Measurements from ENCODE around the gene ICE2.

The ICE2 gene

DNA sequence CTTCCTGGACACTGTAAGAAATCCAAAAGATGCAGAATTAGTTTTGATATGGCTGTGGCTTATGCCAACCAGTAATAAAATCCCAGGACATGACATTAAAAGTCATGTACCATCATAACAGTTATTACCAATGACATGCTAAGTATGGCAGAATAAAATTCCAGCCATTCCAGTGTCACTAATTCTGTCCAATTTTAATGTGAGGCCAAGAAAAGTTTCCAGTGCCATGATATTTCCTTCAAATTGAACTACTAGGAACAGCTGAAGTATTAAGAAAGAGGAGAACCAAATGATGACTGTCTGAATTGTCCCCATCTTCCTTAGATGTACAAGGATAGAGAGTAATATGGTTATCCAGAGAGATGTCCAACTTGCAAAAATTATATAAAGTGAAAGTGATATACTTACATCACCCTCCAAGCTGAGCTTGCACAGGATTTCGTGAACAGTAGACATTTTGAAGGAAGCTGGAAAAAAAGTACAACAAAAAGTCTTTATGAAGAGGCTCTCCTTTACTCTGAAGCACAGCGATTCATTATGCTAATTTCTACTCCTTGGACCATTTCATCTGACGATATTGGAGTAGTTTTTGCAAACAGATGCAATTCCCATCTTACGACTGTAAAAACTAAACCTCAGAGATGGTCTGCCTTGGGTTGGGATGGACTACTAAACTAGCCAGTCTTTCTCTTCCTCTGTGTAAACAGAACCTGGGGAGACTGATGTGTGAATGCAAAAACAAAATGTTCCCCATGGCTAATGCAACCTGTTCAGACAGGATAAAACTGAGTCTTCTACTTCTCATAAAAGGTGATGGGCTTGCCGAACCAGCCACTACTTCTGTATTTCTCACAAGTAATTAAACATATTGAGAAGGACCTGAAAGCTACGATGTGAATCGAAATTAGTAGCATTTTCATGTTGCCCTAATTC is 93.1 kb downstream of the ICE2 start:
- DNase-seq: no peak

DNA sequence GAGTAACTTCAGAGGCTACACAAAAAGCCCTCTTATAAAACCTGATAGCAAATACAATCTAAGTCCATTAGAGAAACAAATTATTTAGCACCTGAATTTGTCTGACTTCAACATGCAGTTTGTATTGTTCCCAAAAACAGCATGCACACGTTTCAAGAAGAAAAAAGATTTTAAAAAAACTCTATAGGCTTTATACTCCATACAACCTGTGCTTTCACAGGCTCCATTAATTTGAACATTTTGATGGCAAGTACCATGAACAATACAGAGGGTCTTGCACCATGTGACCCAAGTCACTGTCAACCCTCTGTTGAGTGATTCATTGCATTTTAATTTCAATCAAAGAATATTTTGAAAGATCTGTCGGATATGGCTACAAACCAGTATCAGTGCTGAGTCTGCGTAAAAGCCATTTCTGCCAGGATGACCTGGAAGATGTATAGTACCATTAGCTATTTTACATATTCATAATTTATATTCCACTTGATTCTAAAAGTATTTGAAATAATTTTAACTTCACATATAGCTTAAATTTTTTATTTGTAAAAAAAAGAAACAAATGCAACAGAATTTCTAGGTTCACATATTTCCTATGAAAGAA is 94.3 kb downstream of the ICE2 start:
- DNase-seq: no peak

DNA sequence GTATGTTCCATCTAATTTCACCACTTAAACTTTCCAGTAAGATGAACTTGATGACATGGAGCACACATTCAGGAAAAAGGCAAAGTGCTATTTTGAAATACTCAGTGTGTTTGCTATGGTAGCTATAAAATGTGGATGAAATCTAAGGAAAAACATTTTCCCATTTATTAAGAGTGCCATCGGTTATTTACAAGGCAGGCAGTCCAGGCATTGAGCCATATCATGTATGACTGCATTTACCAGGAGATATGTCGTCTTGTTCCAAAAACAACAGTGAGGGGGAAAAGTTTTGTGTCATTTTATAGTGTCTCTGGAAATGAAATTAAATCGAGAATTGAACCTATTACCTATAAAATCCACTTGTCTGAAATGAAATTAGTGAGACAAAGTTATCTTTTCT is 94.9 kb downstream of the ICE2 start:
- DNase-seq: no peak

DNA sequence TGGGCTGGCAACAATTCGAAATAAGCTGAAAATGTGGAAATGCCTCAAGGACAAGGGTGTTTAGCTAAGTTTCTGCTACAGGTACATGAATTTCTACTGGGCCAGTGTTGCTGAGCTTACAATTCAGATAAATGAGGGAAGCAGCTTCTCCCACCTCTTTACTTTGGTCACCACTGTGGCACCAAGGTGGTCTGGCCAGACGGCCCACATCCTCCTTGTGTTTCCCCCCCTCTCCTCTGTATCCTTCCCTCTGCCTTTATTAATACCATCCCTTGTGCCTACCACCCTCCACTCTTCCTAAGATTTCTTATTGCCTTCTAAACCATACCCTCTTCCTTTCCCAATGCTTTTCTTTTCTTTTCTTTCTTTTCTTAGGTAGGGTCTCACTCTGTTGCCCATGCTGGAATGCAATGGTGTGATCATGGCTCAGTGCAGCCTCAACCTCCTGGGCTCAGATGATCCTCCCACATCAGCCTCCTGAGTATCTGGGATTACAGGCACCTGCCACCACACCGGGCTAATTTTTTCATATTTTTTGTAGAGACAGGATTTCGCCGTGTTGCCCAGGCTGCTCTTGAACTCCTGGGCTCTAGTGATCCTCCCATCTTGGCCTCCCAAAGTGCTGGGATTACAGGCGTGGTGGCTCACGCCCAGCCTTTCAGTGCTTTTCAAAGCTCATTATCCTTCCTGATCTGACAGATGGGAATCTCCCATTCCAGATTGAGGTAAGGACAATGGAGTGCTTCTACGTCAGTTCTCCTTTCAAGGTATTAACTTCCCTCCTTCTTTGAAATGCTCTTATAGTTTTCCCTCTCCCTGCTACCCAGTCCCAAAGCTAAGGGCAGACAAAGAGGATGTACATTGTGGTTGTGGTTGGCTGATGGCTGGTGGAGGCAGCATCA is 95.9 kb downstream of the ICE2 start:
- no peak for DNase-seq

DNA sequence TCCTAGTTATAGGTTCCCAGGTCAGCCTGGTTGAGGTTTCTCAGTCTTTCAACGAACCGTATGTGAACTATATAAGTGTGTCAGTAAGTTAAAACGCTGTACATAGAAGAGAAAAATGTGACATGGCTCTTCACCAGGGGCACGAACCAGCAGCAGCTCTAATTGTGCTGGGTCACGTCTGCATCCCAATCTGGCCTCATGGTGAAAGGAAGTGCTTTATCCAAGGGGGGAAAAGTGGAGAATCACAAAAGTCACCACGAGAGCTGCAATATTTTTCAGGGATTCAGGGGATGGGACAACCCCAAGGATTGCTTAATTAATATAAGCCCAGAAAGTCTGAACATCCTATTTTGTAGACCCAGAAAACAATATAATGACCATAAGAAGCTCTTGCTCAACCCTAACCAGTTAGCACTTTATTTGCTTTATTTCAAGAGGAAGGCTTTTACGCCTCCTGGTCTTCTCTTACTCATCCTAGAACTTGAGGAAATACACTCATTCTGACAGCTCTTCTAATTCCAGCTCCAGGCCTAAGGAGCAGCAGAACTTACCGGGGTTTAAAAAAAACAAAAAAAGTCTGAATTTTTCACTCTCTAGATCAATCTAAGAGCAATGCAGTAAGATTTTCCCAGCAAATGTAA is 97.7 kb downstream of the ICE2 start:
- no peak for DNase-seq

DNA sequence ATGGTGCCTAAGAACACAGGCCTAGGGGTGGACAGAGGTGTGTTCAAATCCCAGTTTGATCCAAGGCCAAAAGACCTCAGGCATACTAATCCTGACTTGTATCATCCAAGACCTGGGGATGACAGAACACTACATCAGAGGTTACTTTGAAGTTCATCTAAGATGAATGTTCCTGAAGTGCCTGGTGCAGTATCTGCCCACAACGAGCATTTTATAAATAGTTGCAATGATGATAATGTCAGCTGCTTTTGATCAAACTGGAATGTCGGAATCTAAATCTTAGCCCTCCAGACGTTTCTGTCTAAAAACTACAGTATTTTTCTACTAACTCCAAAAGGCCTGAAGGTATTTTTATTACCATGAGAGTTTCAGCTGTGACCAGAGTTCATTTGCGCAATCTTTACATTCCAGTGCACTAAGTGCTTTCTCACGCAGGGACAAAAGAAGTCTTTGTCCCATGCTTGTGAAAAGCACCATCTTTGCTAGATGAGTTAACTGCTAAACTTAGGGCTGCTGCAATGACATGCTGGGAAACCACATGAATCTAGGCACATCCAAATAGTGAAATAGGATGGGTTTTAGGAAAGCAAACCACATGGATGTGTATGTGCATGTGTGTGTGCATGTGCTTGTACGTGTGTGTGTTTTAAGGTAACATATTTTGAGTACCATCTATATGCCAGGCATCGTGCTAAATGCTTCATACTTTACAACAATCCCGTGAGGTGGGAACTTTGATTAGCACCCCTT is 99.2 kb downstream of the ICE2 start:
- DNase-seq: no peak

DNA sequence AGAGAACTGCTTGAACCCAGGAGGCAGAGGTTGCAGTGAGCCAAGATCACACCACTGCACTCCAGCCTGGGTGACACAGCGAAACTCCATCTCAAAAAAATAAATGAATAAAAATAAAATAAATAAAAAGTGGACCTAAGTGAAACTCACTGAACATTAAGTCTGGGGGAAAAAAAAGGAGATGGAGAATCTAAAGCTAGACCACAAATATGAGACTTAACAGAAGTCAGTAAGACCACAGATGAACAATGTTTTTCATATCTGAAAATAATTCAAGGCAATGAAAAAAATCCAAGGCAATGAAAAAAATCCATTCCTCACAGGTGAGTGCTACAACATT is 99.8 kb downstream of the ICE2 start:
- no peak for DNase-seq

DNA sequence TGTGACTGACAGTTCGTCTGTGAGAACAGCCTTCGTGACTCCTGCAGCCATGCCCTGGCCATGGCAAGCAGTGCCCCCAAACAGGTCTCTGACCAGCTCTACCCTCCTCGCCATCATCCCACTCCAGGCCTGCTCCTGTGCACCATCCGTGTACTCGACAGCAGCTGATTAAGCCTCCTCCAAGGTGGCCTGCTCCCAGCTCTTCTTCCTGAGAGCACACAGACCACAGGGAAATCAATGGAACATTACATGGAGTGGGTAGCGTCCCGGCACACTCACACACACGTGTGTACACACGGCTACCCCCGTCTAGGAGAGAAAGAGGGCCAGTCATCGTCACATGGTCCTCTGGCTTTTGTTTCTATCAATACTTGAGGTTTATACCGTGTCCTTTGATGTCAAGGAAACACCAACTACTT is 102.3 kb downstream of the ICE2 start:
- DNase-seq: no peak

DNA sequence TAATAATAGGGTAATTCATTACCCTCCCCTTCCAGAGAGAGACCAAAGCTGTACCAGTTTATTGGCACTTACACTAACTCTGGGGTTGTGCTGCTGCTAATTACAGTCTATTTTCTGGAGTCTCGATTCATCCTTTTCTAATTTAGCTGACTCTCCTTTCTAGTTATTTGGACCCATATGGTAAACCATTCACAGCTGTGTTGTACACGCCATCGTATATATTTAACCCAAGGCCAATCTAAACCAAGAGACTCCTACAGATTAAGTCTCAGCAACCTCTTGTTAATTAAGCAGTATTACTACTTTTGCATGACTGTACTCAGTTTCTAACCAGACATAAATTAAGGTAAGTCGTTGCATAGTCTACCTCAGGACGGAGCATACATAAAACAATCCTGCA is 103.6 kb downstream of the ICE2 start:
- DNase-seq: peak; percentile 39

DNA sequence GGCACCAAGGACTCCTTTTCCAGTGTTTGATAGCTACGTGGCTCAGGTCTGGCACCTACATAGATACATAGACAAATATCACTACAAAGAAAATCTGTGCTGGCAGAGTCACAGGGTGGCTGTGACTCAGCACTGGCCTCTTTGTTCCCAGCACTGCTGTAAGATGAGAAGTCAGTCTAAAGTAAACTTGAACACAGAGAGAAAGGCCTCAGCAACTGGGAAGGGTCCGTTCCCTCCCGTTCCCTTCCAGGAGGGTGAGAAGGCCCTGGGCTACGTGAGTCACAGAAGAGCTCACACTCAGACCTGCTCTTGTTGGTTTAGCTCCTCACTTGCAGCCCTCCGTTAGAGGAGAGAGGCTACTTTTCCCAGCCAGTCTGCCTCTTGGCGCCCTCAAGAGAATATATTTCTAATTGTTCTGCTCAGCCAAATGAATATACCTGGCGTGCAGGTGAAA is 104.3 kb downstream of the ICE2 start:
- DNase-seq: no peak

DNA sequence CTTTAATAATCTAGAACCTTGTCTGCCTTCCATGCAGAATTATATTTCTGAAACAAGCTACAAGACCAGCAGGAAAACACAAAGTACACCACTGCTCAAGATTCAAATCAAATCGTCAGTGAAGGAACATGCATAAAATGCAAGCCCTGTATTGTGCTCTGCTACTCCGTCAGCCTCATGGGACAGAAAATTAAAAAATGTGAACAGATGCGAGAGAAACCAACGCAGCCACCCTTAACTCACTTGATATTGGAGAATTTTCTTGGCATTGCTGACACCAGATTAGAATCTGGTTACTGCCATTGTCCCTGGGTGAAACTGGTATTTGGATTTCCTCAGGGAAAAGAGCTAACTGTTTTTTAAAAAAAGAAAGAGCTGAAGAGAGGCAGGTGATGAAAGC is 104.7 kb downstream of the ICE2 start:
- no peak for DNase-seq

DNA sequence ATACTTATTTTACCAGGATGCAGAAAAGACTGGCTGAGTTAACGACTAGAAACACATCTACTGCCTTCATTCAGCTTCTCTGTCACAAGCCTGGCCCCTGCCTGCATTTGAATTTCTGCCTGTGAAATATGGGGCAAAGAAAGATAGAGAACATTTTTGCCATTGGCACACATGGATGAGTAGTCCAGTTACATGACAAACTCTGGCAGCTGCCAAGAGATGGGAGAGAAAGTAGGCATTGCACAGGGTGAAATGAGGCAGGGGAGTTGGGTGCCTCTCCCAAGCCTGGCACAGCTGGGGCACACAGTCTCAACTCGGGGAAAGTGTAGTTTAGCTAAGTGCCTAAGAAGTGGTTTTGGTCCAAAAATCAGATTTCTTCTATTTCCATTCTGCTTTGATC is 105.2 kb downstream of the ICE2 start:
- no peak for DNase-seq

DNA sequence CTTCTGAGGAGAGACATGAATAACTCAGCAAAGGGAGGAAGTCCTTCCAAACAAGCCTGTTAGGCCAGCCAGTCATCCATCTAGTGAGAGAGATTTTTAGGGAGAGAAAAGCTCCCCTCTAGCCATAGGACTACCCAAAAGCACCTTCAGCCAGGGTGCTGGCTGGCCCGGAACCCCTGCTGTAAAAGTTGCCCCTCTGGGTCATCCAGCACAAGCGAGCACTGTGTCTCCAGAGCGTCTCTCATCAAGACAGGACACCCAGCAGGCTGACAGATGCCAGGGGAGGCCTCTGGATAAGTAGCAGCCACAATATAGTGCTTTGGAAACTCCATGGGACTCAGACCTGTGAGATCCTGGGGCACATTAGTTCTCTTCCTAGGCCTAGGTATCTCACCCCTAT is 105.6 kb downstream of the ICE2 start:
- DNase-seq: no peak

DNA sequence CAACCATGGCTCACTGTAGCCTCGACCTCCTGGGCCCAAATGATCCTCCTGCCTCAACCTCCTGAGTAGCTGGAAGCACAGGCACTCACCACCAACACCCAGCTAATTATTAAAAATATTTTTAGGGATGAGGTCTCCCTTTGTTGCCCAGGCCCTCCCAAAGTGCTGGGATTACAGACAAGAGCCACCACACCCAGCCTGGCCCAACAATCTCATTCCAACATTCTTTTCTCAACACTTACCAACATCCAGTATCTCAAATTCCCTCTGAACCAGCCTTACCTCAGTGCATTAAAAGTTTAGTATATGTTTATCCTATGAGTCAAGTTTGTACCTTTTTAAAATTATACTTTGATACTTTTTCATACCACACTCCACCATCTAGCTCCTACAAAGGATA is 106.2 kb downstream of the ICE2 start:
- DNase-seq: no peak

DNA sequence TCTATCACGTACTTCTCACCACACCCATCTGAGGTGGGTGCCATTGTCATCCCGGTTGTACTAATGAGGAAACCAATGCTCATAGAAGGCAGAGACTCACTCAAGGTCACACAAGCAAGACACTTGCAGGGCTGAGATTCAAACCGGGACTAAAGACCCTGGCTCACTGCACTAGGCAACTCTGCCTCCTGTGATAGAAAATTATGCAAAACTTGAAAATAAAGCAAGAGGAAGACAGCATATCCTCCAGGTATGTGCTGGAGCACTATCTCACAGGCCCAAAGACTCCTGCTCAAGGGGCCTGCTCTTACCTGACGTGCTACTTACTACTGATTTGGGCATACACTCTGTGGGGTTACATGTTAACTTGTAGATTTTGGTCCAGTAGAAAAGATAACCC is 106.7 kb downstream of the ICE2 start:
- no peak for DNase-seq

DNA sequence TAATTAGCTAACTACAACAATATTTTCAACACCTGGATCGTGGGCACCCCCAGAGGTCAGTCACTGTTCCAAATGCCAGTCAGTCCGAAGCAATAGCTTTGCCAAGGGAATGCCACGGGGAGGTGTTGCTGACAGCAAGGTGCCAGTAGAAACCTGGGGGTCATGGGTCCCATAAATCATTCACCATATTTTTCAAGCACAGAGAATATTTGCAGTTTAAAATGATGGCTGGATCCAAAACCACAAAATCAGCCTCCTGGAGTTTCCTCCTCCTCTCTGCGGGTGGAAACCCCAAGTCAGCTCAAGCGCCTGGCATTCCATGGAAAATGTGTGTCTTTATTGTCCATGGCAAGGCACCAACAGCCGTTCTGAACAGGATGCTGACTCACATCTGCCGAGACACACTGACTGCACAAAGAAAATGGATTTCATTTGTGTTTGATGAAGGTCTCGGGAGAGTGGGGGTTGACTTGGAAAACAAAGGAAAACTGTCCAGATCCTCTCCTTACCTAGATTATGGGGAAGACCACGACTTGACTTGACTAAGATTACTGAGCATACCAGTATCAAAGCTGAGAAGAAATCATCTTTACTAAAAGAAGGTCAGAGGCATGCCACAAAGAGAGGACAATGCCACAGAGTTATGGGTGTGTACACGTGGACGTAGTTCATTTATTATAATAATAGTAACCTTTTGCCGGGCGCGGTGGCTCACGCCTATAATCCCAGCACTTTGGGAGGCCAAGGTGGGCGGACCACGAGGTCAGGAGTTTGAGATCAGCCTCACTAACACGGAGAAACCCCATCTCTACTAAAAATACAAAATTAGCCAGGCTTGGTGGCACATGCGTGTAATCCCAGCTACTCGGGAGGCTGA is 107.5 kb downstream of the ICE2 start:
- DNase-seq: no peak

DNA sequence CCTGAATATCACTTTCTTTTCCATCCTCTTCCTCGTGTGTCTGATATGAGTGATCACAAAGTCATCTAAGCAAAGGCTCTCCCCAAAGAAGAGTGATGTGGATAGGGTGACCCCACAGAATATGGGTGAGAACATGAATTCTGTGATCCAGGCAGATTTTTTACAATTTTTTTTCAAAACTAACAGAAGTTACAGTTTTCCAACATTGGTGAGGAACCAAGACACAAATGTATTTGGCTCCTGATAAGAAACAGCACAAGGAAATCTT is 108.1 kb downstream of the ICE2 start:
- DNase-seq: no peak

DNA sequence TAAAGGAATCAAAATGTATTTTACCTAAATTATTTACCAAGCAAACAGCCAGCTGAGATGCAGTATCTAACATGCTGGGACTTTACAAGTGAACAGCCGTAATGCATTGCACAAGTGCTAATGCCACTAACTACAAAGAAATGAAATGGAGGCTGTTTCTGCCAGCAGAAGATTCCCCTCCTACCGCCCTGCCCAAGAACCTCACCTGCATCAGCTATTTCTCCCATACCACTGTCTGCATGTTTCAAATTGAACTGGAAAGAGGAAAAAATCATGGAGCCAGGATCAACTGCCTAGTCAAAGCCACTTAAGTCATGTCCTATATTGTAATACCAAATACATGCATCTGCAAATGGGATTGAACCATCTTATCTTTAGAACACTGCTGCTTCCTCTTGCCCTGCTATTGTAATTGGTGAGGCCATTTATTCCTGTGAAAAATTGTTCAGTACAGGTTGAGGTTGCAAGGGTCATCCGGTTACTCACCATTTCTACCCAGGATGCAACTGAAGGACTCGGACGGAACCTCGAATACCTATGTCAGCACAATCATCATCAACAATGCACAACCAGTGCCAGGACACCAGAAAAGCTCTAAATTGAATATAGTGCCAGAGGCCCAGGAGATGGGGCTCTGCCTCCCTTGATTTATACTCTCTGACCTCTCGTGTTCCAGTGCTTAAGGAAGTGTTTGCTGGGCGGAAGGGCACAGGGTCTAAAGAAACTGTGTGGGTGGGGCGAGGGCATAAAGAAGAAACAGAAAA is 108.7 kb downstream of the ICE2 start:
- no peak for DNase-seq

DNA sequence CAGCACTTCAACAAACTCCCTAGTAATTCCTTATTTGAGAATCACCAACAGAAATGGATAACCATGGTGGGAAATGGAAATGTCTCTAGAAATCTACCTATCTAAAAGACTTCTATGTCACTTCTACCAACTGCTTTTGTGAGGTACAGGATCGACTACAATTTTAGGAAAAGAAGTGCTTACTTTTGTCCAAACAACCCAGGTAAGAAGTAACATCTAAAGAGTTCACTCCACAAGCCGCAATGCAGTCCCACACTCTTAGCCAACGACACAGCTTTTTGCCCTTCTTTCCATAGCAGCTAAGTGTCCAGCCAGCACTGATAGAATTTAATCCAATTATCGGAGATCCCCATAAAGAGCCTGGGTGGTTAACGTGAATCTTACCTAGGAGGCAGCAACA is 109.2 kb downstream of the ICE2 start:
- no peak for DNase-seq

Measured in NCI-H2227 treated with DMSO at 0.1 percent for 48 hours (cell line).